Measurements from ENCODE around the gene DNAJC1. TPM values are rescaled to one million over a fixed set of nuclear protein-coding genes. Genes with fewer than 3 reads are reported as not detected.
"Not testable (repeated sequence)": the region's sequence is repeated elsewhere in the genome, so short reads cannot be mapped to it uniquely, and the experiment has no call there.

DNAJC1 gene
- total and polyA plus RNA-seq, 4 donors, result 21.2 to 48.1 (median 32.5) TPM

DNA sequence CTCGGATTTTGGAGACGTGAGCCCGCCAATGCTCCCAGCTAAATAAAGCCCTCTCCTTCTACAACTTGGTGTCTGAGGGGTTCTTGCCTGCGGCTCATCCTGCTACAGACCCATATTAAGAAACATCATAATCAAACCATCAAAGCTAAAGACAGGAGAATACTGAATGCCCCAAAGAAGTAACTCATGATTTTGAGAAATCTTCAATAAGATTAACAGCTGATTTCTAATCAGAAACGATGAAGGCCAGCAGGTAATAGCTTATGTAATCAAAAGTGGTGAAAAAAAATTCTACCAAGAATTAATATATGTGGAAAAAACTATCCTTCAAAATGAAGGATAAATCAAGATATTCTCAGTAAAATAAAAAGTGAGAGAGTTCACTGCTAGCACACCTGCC lies 130.3 kb downstream of the DNAJC1 start:
- peaks cover 0 to 10% (median 3%) of the 10 kb centered on the region in 4 donors for H3K36me3 ChIP-seq (ENCODE audit: control insufficient read depth in 4 of 4, insufficient read depth in 3 of 4, low read depth in 1 of 4, low read length in 3 of 4)
- H3K27me3 ChIP-seq (ENCODE audit: control insufficient read depth in 4 of 4, insufficient read depth in 4 of 4, low read length in 3 of 4), result no peaks in the 10 kb centered on the region
- no peak overlapping the region for H3K27ac ChIP-seq (ENCODE audit: low read depth in 1 of 2, low read length in 2 of 2)
- WGBS, result 98% methylated on average over 5 of the region's 5 CpGs
- H3K4me3 ChIP-seq (ENCODE audit: low read depth in 1 of 3, low read length in 3 of 3), result no peak overlapping the region
- H3K9ac ChIP-seq (ENCODE audit: low read depth in 1 of 2, low read length in 2 of 2), result no peak overlapping the region
- no peak for TF ChIP-seq TAF1 (conservative IDR thresholded peaks at IDR 0.05)
- TF ChIP-seq, protein P1, sequence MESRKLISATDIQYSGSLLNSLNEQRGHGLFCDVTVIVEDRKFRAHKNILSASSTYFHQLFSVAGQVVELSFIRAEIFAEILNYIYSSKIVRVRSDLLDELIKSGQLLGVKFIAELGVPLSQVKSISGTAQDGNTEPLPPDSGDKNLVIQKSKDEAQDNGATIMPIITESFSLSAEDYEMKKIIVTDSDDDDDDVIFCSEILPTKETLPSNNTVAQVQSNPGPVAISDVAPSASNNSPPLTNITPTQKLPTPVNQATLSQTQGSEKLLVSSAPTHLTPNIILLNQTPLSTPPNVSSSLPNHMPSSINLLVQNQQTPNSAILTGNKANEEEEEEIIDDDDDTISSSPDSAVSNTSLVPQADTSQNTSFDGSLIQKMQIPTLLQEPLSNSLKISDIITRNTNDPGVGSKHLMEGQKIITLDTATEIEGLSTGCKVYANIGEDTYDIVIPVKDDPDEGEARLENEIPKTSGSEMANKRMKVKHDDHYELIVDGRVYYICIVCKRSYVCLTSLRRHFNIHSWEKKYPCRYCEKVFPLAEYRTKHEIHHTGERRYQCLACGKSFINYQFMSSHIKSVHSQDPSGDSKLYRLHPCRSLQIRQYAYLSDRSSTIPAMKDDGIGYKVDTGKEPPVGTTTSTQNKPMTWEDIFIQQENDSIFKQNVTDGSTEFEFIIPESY (IDR thresholded peaks at IDR 0.05), result no peak
- TF ChIP-seq REST (IDR thresholded peaks at IDR 0.05), result no peak
- no peaks in the 10 kb centered on the region for H3K4me1 ChIP-seq (ENCODE audit: control insufficient read depth in 4 of 4, insufficient read depth in 4 of 4, low read length in 3 of 4)
- no peak for DNase-seq (ENCODE audit: low spot score)
- H3K9me3 ChIP-seq (ENCODE audit: control insufficient read depth in 4 of 4, low read length in 3 of 4), result peaks cover 0 to 2% (median under 1%) of the 10 kb centered on the region in 4 donors

DNA sequence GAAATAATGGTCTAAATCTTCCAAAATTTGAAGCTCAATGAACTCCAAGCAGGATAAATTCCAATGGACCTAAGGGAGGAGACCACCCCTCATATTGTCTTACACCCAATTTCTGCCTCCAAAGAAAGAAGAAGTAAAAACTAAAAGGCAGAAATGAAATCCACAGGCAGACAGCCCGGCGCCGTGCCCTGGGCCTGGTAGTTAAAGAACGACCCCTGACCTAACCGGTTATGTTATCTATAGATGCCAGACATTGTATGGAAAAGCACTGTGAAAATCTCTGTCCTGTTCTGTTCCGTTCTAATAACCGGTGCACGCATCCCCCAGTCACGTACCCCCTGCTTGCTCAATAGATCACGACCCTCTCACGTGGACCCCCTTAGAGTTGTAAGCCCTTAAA lies 130.8 kb downstream of the DNAJC1 start:
- H3K36me3 ChIP-seq (ENCODE audit: control insufficient read depth in 4 of 4, insufficient read depth in 3 of 4, low read depth in 1 of 4, low read length in 3 of 4), result peaks cover 0 to 10% (median 3%) of the 10 kb centered on the region in 4 donors
- WGBS, result 99% methylated on average over 11 of the region's 11 CpGs
- not testable (repeated sequence) for DNase-seq (ENCODE audit: low spot score); H3K4me1 ChIP-seq (ENCODE audit: control insufficient read depth in 4 of 4, insufficient read depth in 4 of 4, low read length in 3 of 4); H3K4me3 ChIP-seq (ENCODE audit: low read depth in 1 of 3, low read length in 3 of 3); H3K27me3 ChIP-seq (ENCODE audit: control insufficient read depth in 4 of 4, insufficient read depth in 4 of 4, low read length in 3 of 4); H3K9ac ChIP-seq (ENCODE audit: low read depth in 1 of 2, low read length in 2 of 2); H3K27ac ChIP-seq (ENCODE audit: low read depth in 1 of 2, low read length in 2 of 2); H3K9me3 ChIP-seq (ENCODE audit: control insufficient read depth in 4 of 4, low read length in 3 of 4)

GRCh38 chr10:21870849-21871248 lies 132.7 kb downstream of the DNAJC1 start:
- Histone ChIP-seq H3K27ac (ENCODE audit: low read depth in 1 of 2, low read length in 2 of 2) (no peak overlapping the region), H3K4me3 (ENCODE audit: low read depth in 1 of 3, low read length in 3 of 3) (no peak overlapping the region), H3K9ac (ENCODE audit: low read depth in 1 of 2, low read length in 2 of 2) (no peak overlapping the region), H3K27me3 (ENCODE audit: control insufficient read depth in 4 of 4, insufficient read depth in 4 of 4, low read length in 3 of 4) (no peaks in the 10 kb centered on the region), H3K36me3 (ENCODE audit: control insufficient read depth in 4 of 4, insufficient read depth in 3 of 4, low read depth in 1 of 4, low read length in 3 of 4) (peaks cover 0 to 12% (median 2%) of the 10 kb centered on the region in 4 donors), H3K4me1 (ENCODE audit: control insufficient read depth in 4 of 4, insufficient read depth in 4 of 4, low read length in 3 of 4) (no peaks in the 10 kb centered on the region), H3K9me3 (ENCODE audit: control insufficient read depth in 4 of 4, low read length in 3 of 4) (peaks cover 0 to 2% (median under 1%) of the 10 kb centered on the region in 4 donors)
- WGBS, result 98% methylated on average over 1 of the region's 1 CpG
- DNase-seq (ENCODE audit: low spot score), result no peak
- no peak for TF ChIP-seq NR2F2 (IDR thresholded peaks at IDR 0.05)
- no peak for TF ChIP-seq RAD21 (IDR thresholded peaks at IDR 0.05)
- no peak for TF ChIP-seq TAF1 (conservative IDR thresholded peaks at IDR 0.05)
- TF ChIP-seq, protein P2, sequence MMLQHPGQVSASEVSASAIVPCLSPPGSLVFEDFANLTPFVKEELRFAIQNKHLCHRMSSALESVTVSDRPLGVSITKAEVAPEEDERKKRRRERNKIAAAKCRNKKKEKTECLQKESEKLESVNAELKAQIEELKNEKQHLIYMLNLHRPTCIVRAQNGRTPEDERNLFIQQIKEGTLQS (IDR thresholded peaks at IDR 0.05), result no peak
- TF ChIP-seq YY1 (IDR thresholded peaks at IDR 0.05), result no peak
- TF ChIP-seq FOXA1 (IDR thresholded peaks at IDR 0.05), result no peak
- no peak for TF ChIP-seq REST (IDR thresholded peaks at IDR 0.05)
- TF ChIP-seq HNF4A (conservative IDR thresholded peaks at IDR 0.05), result no peak
- TF ChIP-seq MAX (IDR thresholded peaks at IDR 0.05), result no peak
- no peak for TF ChIP-seq RXRA (IDR thresholded peaks at IDR 0.05)
- no peak for TF ChIP-seq HNF4G (IDR thresholded peaks at IDR 0.05)
- TF ChIP-seq FOXA2 (IDR thresholded peaks at IDR 0.05), result no peak

DNA sequence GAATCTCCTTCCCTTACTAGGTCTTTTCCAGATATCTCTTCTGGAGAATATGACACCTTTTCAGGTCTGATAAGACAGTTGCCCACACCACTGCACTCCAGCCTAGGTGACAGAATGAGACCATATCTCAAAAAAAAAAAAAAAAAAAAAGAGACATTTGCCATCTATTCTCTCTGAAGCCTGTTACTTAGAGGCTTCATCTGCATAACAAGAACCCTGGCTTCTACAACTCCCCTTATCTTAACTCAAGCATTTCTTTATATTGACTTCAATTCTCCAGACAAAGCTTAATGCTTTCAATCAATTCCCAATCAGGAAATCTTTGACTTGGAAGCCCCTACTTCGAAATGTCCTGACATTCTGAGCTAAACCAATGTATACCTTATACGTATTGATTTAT lies 134.4 kb downstream of the DNAJC1 start:
- not testable (repeated sequence) for H3K4me3 ChIP-seq (ENCODE audit: low read depth in 1 of 3, low read length in 3 of 3); H3K27me3 ChIP-seq (ENCODE audit: control insufficient read depth in 4 of 4, insufficient read depth in 4 of 4, low read length in 3 of 4); DNase-seq (ENCODE audit: low spot score); H3K9ac ChIP-seq (ENCODE audit: low read depth in 1 of 2, low read length in 2 of 2); H3K27ac ChIP-seq (ENCODE audit: low read depth in 1 of 2, low read length in 2 of 2); H3K4me1 ChIP-seq (ENCODE audit: control insufficient read depth in 4 of 4, insufficient read depth in 4 of 4, low read length in 3 of 4); H3K9me3 ChIP-seq (ENCODE audit: control insufficient read depth in 4 of 4, low read length in 3 of 4); H3K36me3 ChIP-seq (ENCODE audit: control insufficient read depth in 4 of 4, insufficient read depth in 3 of 4, low read depth in 1 of 4, low read length in 3 of 4)
- 95% methylated on average over 2 of the region's 2 CpGs for WGBS

All from liver (tissue), 9 donors.